Nephron progenitor cell (in vitro differentiated cells): ENCODE data around the gene PITPNB.

Experiments used
- DNase-seq: peaks from one replicate; pipeline ENCODE4 v3.0.0; 2021
- H3K27ac Mint-ChIP-seq: 2 replicates; pipeline ENCODE4 v1.8.0; 2021; ENCODE audit warnings: mild to moderate bottlenecking, moderate library complexity, mixed read lengths
- H3K27me3 Mint-ChIP-seq: 2 replicates; pipeline ENCODE4 v1.8.0; 2021; ENCODE audit warnings: mild to moderate bottlenecking, low read depth, mixed read lengths; ENCODE audit not compliant: poor library complexity
- H3K36me3 Mint-ChIP-seq: 2 replicates; pipeline ENCODE4 v1.8.0; 2021; ENCODE audit warnings: low read depth, mixed read lengths
- H3K4me1 Mint-ChIP-seq: 2 replicates; pipeline ENCODE4 v1.8.0; 2021; ENCODE audit warnings: mixed read lengths
- H3K4me3 Mint-ChIP-seq: 2 replicates; pipeline ENCODE4 v1.8.0; 2021; ENCODE audit warnings: mild to moderate bottlenecking, moderate library complexity, mixed read lengths
- H3K9me3 Mint-ChIP-seq: 2 replicates; pipeline ENCODE4 v1.8.0; 2021; ENCODE audit warnings: mild to moderate bottlenecking, moderate library complexity, mixed read lengths
- TF ChIP-seq, protein P1 (sequence below): fragments of 200-600 bp; sonication (generic); IDR thresholded peaks from 2 replicates; pipeline ENCODE4 v1.5.0; 2021; ENCODE audit warnings: antibody characterized with exemption

The PITPNB gene

DNA sequence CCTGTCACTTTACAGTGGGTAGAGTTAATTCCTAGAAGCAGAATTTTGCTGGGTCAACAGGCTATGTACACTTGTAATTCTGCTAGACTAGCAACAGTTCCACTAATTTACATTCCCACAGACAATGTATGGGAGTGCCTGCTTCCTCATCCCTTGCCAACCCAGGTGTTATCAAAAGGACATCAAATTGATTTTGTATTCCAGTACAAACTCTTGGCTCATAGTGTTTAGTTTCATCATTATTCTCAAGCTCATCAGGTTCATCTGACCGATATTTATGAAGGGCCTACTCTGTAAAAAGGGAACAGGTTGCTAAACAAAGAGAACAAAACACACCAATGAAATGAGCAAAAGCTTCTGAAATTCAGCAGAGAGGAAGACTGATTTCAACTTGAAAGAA, 30.7 kb downstream of the PITPNB start:
- no peaks in the 10 kb centered on the region for H3K9me3 Mint-ChIP-seq
- no peak for DNase-seq
- peaks cover 54% of the 10 kb centered on the region for H3K36me3 Mint-ChIP-seq
- peaks cover 2% of the 10 kb centered on the region for H3K27me3 Mint-ChIP-seq
- peaks cover 21% of the 10 kb centered on the region for H3K4me1 Mint-ChIP-seq
- H3K27ac Mint-ChIP-seq, result peak overlapping the region; percentile 26
- TF ChIP-seq, protein P1, sequence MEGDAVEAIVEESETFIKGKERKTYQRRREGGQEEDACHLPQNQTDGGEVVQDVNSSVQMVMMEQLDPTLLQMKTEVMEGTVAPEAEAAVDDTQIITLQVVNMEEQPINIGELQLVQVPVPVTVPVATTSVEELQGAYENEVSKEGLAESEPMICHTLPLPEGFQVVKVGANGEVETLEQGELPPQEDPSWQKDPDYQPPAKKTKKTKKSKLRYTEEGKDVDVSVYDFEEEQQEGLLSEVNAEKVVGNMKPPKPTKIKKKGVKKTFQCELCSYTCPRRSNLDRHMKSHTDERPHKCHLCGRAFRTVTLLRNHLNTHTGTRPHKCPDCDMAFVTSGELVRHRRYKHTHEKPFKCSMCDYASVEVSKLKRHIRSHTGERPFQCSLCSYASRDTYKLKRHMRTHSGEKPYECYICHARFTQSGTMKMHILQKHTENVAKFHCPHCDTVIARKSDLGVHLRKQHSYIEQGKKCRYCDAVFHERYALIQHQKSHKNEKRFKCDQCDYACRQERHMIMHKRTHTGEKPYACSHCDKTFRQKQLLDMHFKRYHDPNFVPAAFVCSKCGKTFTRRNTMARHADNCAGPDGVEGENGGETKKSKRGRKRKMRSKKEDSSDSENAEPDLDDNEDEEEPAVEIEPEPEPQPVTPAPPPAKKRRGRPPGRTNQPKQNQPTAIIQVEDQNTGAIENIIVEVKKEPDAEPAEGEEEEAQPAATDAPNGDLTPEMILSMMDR, result no peak
- H3K4me3 Mint-ChIP-seq, result no peak overlapping the region

DNA sequence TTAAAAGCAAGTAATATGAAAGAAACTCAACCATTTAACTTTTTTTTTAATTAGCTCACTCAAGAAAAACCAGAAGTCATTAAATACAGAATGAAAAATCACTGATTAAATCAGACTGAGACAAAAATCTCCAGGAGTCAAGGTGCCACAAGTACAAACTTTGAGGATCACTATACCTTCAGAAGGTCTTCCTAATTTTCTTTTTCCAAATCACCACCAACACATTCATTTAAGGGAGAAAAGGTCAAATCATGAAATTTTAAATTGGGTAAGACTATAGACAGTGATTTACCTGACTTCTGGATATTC, 32.3 kb downstream of the PITPNB start:
- Mint-ChIP-seq H3K9me3 (no peaks in the 10 kb centered on the region), H3K36me3 (peaks cover 39% of the 10 kb centered on the region), H3K27me3 (peaks cover 2% of the 10 kb centered on the region), H3K4me1 (peaks cover 21% of the 10 kb centered on the region), H3K27ac (peak overlapping the region; percentile 49), H3K4me3 (no peak overlapping the region)
- TF ChIP-seq, protein P1, result peak; percentile 24
- no peak for DNase-seq

DNA sequence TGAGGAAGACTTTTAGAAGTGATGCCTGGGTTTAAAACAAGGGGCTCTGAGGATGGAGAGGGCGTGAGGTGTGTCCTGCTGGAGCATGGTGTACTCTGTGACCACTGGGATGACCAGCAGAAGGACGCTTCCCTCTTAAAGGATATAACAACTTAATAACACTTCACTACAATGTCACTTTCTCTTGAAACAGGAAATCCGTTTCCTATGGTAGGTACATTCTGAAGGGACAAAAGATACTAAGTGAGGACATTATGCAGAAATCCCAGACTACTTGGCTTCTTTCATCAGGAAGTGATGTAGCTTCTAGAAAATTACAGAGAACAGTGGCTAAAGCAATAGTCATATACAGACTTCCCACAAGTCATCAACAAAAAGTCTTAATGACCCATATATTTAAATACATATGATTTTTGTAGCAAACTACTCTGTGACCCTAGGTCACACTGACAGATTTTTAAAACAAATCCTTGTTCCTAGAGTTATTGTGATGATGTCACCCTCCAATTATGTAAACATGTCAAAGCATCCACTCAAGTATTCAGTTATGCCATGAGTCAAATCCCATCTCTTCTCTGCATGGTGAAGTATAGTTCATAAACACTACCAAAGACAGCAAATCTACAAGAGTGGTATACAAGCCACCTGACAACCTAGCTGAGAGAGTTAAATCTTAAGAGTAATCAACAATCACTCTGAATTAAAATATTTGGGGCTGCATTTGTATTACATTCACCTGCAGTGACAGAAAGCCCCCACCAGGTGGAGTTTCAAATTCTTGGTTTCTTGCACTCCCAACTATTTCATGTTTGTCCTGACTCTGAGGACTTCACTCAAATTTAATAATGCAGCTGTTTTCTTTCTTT, 32.8 kb downstream of the PITPNB start:
- DNase-seq, result peak; percentile 55
- Mint-ChIP-seq H3K4me1 (peaks cover 21% of the 10 kb centered on the region), H3K36me3 (peaks cover 33% of the 10 kb centered on the region)

DNA sequence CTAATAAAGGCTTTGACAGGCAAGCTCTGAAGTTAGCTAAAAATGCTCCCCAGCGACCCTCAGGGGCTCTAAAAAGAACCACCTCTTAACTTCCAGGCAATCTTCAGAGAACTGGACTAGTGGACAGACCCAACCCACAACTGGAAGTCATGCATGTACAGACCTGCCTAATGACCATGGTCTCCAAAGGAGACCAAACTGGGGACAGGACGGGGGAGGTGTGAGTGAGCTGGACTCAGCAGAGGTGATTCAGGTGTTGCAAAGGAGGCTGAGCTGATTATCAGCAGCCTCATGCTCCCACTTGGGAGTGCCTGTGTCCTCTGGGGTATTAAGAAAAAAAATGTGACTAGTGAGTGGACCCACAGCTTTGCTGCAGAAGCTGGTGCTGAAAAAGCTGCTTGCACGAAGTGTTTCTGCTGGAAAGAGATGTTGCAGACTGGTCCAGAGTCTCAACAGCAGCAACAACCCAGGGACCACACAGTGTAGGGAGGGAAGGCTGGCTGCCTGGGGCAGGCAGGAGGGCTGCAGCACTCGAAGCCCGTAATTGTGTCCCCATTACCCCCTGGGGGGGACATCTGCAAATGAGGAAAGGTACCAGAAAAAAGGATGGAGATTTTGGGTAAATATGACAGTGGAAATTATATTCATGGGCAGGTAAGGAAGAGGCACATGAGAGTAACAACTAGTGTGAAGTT, 35.3 kb downstream of the PITPNB start:
- Mint-ChIP-seq H3K4me1 (peaks cover 35% of the 10 kb centered on the region), H3K36me3 (peaks cover 15% of the 10 kb centered on the region), H3K27ac (peak overlapping the region; percentile 32), H3K9me3 (no peaks in the 10 kb centered on the region), H3K27me3 (peaks cover 2% of the 10 kb centered on the region), H3K4me3 (no peak overlapping the region)
- TF ChIP-seq, protein P1, result no peak
- no peak for DNase-seq

More for the DNA sequence above, 32.8 kb downstream of the PITPNB start:
- Mint-ChIP-seq H3K4me3 (no peak overlapping the region), H3K9me3 (no peaks in the 10 kb centered on the region), H3K27ac (peak overlapping the region; percentile 49), H3K27me3 (peaks cover 2% of the 10 kb centered on the region)
- TF ChIP-seq, protein P1, result peak; percentile 80

DNA sequence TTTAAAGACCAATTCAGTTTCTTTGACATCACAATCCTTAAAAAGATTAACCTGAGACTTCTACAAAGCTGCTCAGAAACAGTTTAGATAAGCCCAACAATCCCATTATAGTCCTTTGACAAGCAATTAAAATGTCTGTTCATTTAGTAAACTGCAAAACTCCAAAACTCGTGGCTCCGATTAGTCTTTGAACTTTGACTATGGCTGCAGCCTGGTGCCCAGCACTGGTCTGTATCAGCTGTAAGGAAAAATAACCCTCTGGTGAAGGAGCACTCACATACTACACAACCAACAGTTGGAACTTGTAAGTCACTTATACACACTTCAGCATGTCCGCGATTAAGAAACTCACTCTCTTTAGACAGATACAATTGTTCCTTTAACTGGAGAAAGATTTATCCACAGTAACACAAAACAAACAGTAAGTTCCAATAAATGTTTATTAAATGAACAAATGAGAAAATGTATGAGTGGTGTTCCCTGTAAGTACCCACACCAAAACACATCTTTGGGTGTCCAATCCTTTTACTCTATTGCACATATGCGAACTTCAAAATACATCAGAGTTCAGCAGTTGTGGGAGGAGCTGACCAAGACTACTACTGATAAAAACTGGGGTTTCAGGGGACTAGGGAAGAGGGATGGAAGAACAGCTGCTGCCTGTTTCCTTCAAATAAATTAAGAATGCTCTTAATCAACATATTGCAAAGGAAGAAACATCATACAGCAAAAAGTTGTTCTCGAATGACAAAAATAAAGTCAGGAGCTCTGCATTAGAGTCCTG, 36.4 kb downstream of the PITPNB start:
- DNase-seq, result no peak
- H3K4me3 Mint-ChIP-seq, result no peak overlapping the region
- H3K27ac Mint-ChIP-seq, result peak overlapping the region; percentile 12
- peaks cover 11% of the 10 kb centered on the region for H3K36me3 Mint-ChIP-seq
- no peaks in the 10 kb centered on the region for H3K9me3 Mint-ChIP-seq
- peaks cover 41% of the 10 kb centered on the region for H3K4me1 Mint-ChIP-seq
- TF ChIP-seq, protein P1, result no peak
- H3K27me3 Mint-ChIP-seq, result peaks cover 2% of the 10 kb centered on the region
